GM12878 (cell line): ENCODE measurements around the gene MIA3. TPM values are rescaled to one million over a fixed set of nuclear protein-coding genes. Genes with fewer than 3 reads are reported as not detected.

Experiments
- E2F8 ChIP-seq: fragments of 450-650 bp; IDR thresholded peaks from 2 replicates; pipeline ENCODE4 v1.6.1; 2018; ENCODE audit warnings: mild to moderate bottlenecking, low read depth, moderate library complexity; ENCODE audit not compliant: partially characterized antibody
- ETV6 ChIP-seq, 2 experiments: fragments of 450-650 bp in 1 of 2; IDR thresholded peaks in 1 of 2; conservative IDR thresholded peaks in 1 of 2; 2 replicates each; pipeline ENCODE4 v1.6.1; 2014; ENCODE audit warnings: antibody characterized with exemption in 1 of 2, borderline replicate concordance in 1 of 2, low read depth in 1 of 2, mild to moderate bottlenecking in 1 of 2, moderate library complexity in 1 of 2
- IKZF1 ChIP-seq: fragments of 450-650 bp; conservative IDR thresholded peaks from 2 replicates; pipeline ENCODE4 v1.6.1; 2017; ENCODE audit warnings: antibody characterized with exemption, mild to moderate bottlenecking
- MLLT1 ChIP-seq: fragments of 450-650 bp; IDR thresholded peaks from 2 replicates; pipeline ENCODE4 v1.6.1; 2016; ENCODE audit warnings: mild to moderate bottlenecking
- NFYB ChIP-seq: IDR thresholded peaks from 2 replicates; pipeline ENCODE4 v1.6.1; 2011; ENCODE audit warnings: low read depth, mild to moderate bottlenecking, low read length, improper control_type of control experiment, moderate library complexity; ENCODE audit not compliant: insufficient read depth
- NRF1 ChIP-seq: conservative IDR thresholded peaks from 2 replicates; pipeline ENCODE4 v1.6.1; 2011; ENCODE audit warnings: mild to moderate bottlenecking, low read depth, low read length, improper control_type of control experiment
- RB1 ChIP-seq: fragments of 450-650 bp; formaldehyde crosslinking; IDR thresholded peaks from 2 replicates; pipeline ENCODE4 v1.6.1; 2017; ENCODE audit warnings: mild to moderate bottlenecking, borderline replicate concordance
- RBBP5 ChIP-seq: fragments of 200-600 bp; sonication (generic); conservative IDR thresholded peaks from 2 replicates; pipeline ENCODE4 v1.6.1; 2016
- SIX5 ChIP-seq: IDR thresholded peaks from 2 replicates; pipeline ENCODE4 v1.6.1; 2011; ENCODE audit warnings: mild to moderate bottlenecking, low read depth, low read length, moderate library complexity; ENCODE audit not compliant: severe bottlenecking
- SKIL ChIP-seq: fragments of 450-650 bp; IDR thresholded peaks from 2 replicates; pipeline ENCODE4 v1.6.1; 2017; ENCODE audit warnings: mild to moderate bottlenecking, low read depth, inconsistent platforms; ENCODE audit not compliant: poor library complexity, severe bottlenecking
- SMAD1 ChIP-seq: fragments of 450-650 bp; IDR thresholded peaks from 2 replicates; pipeline ENCODE4 v1.6.1; 2018; ENCODE audit warnings: mild to moderate bottlenecking, low read depth; ENCODE audit not compliant: partially characterized antibody
- polyA plus RNA-seq, 11 experiments: library from polyadenylated mRNA; depleted of rRNA in 4 of 11; unstranded in 6 of 11; stranded (reverse) in 5 of 11; fragments of >200 nt; fragmentation: Nextera tagmentation in 4 of 11; fragmentation: Illumina TruSeq in 1 of 11; extraction: Ambion mirVana in 4 of 11; extraction: Trizol in 1 of 11; gene quantifications; 1 replicate in 1 of 11; 2 replicates in 10 of 11; pipeline versions ENCODE4 v1.2.1 to v1.2.3, GENCODE V29; 2011 to 2016; ENCODE audit warnings: inconsistent platforms in 2 of 11, missing spikeins in 2 of 11, low read depth in 1 of 11
- total RNA-seq, 4 experiments: library from RNA; depleted of rRNA in 3 of 4; stranded (reverse); fragments of >200 nt in 3 of 4; fragmentation: Illumina TruSeq in 1 of 4; extraction: Trizol in 1 of 4; gene quantifications; 2 replicates each; pipeline versions ENCODE4 v1.2.1 to v1.2.3, GENCODE V29; 2013 to 2021
- TF ChIP-seq, protein P1 (sequence below): fragments of 450-650 bp; conservative IDR thresholded peaks from 2 replicates; pipeline ENCODE4 v1.6.1; 2017; ENCODE audit warnings: mild to moderate bottlenecking, moderate library complexity
- TF ChIP-seq, protein P2 (sequence below): fragments of 450-650 bp; IDR thresholded peaks from 2 replicates; pipeline ENCODE4 v1.6.1; 2017; ENCODE audit warnings: antibody characterized with exemption, mild to moderate bottlenecking, moderate library complexity

The MIA3 gene
- total and polyA plus RNA-seq, 10 of the 15 experiments (the other 5 are each of a cell fraction or from before 2014, with no cell fraction given), result 12.9 to 50.8 (median 30.3) TPM

DNA sequence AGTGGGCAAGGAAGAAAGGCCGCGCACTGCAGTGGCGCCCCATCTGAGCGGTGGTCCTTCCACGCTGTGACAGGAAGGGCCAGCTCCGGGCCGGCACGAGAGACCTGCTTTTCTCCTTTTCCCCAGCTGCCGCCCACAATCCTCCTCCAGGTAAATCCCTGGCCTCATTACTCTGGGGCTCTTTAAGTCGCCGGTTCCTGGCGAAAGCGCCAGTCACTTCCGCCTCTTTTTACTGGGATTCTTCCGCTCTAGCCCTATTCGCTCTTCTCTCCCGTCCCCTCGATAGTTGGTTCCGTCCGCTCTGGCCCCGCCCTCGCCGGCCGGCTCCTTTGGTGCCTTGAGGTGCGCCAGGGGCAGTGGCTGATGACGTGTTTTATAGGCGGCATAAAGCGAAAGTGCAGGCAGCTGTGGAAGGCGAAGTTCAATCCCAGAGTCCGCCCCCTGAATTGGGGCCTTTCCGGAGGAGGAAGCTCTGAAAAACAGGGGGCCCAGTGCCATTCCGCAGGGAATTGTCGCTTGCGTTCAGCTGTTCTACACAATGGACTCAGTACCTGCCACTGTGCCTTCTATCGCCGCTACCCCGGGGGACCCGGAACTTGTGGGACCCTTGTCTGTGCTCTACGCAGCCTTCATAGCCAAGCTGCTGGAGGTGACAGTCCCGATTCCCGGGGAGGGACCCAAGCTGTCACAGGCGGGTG, 26.2 kb downstream of the MIA3 start (continued):
- TF ChIP-seq MLLT1 (peak; percentile 78), IKZF1 (peak; percentile 89), NRF1 (no peak), SKIL (peak; percentile 84), NFYB (peak; percentile 69; the same call in 1 of the 2 replicates), RB1 (0 out of 2 replicates have a peak, but pooled peaks have one; percentile 10), E2F8 (peak; percentile 63), ETV6 (conservative IDR thresholded peaks at IDR 0.05 in 1 of 2, IDR thresholded peaks at IDR 0.05 in 1 of 2; ENCODE audit: borderline replicate concordance in 1 of 2, low read depth in 1 of 2) (0 out of 4 replicates have a peak, but pooled peaks of 1 of the 2 experiments have one; percentile 59), SMAD1 (no peak), RBBP5 (peak; percentile 68; the same call in 1 of the 2 replicates), SIX5 (peak; percentile 56)
- TF ChIP-seq, protein P1, sequence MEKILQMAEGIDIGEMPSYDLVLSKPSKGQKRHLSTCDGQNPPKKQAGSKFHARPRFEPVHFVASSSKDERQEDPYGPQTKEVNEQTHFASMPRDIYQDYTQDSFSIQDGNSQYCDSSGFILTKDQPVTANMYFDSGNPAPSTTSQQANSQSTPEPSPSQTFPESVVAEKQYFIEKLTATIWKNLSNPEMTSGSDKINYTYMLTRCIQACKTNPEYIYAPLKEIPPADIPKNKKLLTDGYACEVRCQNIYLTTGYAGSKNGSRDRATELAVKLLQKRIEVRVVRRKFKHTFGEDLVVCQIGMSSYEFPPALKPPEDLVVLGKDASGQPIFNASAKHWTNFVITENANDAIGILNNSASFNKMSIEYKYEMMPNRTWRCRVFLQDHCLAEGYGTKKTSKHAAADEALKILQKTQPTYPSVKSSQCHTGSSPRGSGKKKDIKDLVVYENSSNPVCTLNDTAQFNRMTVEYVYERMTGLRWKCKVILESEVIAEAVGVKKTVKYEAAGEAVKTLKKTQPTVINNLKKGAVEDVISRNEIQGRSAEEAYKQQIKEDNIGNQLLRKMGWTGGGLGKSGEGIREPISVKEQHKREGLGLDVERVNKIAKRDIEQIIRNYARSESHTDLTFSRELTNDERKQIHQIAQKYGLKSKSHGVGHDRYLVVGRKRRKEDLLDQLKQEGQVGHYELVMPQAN, result peak; percentile 73
- TF ChIP-seq, protein P2, sequence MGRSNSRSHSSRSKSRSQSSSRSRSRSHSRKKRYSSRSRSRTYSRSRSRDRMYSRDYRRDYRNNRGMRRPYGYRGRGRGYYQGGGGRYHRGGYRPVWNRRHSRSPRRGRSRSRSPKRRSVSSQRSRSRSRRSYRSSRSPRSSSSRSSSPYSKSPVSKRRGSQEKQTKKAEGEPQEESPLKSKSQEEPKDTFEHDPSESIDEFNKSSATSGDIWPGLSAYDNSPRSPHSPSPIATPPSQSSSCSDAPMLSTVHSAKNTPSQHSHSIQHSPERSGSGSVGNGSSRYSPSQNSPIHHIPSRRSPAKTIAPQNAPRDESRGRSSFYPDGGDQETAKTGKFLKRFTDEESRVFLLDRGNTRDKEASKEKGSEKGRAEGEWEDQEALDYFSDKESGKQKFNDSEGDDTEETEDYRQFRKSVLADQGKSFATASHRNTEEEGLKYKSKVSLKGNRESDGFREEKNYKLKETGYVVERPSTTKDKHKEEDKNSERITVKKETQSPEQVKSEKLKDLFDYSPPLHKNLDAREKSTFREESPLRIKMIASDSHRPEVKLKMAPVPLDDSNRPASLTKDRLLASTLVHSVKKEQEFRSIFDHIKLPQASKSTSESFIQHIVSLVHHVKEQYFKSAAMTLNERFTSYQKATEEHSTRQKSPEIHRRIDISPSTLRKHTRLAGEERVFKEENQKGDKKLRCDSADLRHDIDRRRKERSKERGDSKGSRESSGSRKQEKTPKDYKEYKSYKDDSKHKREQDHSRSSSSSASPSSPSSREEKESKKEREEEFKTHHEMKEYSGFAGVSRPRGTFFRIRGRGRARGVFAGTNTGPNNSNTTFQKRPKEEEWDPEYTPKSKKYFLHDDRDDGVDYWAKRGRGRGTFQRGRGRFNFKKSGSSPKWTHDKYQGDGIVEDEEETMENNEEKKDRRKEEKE, result peak; percentile 79; the same call in 1 of the 2 replicates
